AG04450 (cell line): Measurements from ENCODE around the gene MYBPC2. TPM values are rescaled to one million over a fixed set of nuclear protein-coding genes. Genes with fewer than 3 reads are reported as not detected.

Experiments
- CTCF ChIA-PET: fragments of 300-600, 350-600 bp; formaldehyde crosslinking; extraction: SDS; loops from one replicate; lab custom pipeline; 2022; ENCODE audit warnings: antibody characterized with exemption, inconsistent platforms; lab: Charles Lee
- POLR2A ChIA-PET: fragments of 350-600 bp; formaldehyde crosslinking; extraction: SDS; loops from one replicate; lab custom pipeline; 2021; ENCODE audit warnings: antibody characterized with exemption, inconsistent platforms; lab: Yijun Ruan, JAX
- DNase-seq: peaks from one replicate; pipeline ENCODE4 v3.0.0-alpha.2; 2011; ENCODE audit warnings: low read depth, low spot score
- H3K27ac ChIP-seq: one replicate; pipeline ENCODE4 v1.5.1; 2012; ENCODE audit warnings: low read depth, low read length, control low read depth
- H3K27me3 ChIP-seq: one replicate; pipeline ENCODE4 v1.6.0; 2012; ENCODE audit warnings: low read length; ENCODE audit not compliant: control insufficient read depth, insufficient read depth
- H3K4me3 ChIP-seq: 2 replicates; pipeline ENCODE4 v1.5.1; 2011; ENCODE audit warnings: mild to moderate bottlenecking, low read depth, low read length, control low read depth
- H3K9me3 ChIP-seq: 2 replicates; pipeline ENCODE4 v1.5.1; 2012; ENCODE audit warnings: low read length; ENCODE audit not compliant: control insufficient read depth, insufficient read depth
- CTCF ChIP-seq: IDR thresholded peaks from 2 replicates; pipeline ENCODE4 v1.5.1; 2011; ENCODE audit warnings: low read depth, low read length, control low read depth, inconsistent platforms
- polyA plus RNA-seq: library from polyadenylated mRNA; depleted of rRNA; stranded (reverse); fragments of >200 nt; gene quantifications from 2 replicates; pipeline ENCODE4 v1.2.3, GENCODE V29; 2011

Gene MYBPC2
- polyA plus RNA-seq, 1 experiment, result not detected

DNA sequence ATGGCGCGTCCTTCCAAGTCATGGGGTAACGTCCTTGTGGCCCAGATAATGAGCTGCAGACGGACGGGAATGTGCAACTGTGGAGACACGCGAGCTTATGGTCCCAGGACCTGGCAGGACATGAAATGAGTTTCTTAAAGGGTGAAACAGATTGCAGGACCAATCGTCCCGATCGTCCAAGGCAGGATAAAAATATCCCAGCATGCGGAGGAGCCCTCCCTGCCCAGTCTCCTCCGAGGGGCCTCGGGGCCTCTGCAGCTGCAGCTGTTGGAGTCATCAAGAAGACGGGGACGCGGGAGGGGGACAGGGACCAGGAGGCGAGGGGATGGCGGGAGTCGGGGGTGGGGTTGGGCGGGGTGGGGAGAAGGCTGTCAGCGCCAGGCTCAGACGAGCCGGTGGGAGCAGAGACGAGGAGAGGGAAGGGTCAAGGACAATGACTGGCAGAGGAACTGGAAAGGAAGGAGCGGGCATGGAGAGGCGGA, 58.3 kb downstream of the MYBPC2 start:
- peaks cover 43% of the 10 kb centered on the region for H3K27me3 ChIP-seq

GRCh38 chr19:50492303-50493052, 59.8 kb downstream of the MYBPC2 start:
- no peak overlapping the region for H3K27ac ChIP-seq
- CTCF ChIA-PET, result no interaction called here
- H3K9me3 ChIP-seq, result peaks cover 9% of the 10 kb centered on the region
- H3K4me3 ChIP-seq, result no peak overlapping the region
- no peak for TF ChIP-seq CTCF
- POLR2A ChIA-PET, result no interaction called here
- DNase-seq, result no peak
- H3K27me3 ChIP-seq, result peaks cover 48% of the 10 kb centered on the region

More for the DNA sequence above, 58.3 kb downstream of the MYBPC2 start:
- DNase-seq, result no peak
- TF ChIP-seq CTCF, result no peak
- POLR2A ChIA-PET, result no interaction called here
- Histone ChIP-seq H3K27ac (no peak overlapping the region), H3K9me3 (peaks cover 14% of the 10 kb centered on the region), H3K4me3 (no peak overlapping the region)
- CTCF ChIA-PET, result no interaction called here

DNA sequence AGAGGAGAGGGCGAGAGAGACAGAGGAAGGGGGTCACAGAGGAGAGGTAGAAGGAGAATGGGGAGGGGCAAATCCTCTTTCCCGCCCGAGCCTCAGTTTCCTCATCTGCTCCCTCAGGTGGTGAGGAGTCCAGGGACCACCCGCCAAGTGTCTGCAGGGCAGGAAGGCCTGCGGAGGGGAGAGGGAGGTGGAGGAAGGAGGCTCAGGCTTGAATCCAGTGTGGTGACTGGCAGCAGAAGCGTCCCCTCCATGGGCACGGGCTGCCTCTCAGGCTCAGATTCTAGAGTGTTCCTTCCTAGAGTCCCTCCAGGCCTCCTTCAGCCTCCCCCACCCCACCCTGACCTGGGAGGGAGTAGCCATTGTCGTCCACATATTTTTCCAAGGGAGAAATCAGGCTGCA, 60.5 kb downstream of the MYBPC2 start:
- ChIA-PET CTCF (no interaction called here), POLR2A (no interaction called here)
- Histone ChIP-seq H3K27ac (no peak overlapping the region), H3K27me3 (peaks cover 52% of the 10 kb centered on the region), H3K4me3 (no peak overlapping the region), H3K9me3 (peaks cover 7% of the 10 kb centered on the region)
- no peak for DNase-seq
- no peak for TF ChIP-seq CTCF

DNA sequence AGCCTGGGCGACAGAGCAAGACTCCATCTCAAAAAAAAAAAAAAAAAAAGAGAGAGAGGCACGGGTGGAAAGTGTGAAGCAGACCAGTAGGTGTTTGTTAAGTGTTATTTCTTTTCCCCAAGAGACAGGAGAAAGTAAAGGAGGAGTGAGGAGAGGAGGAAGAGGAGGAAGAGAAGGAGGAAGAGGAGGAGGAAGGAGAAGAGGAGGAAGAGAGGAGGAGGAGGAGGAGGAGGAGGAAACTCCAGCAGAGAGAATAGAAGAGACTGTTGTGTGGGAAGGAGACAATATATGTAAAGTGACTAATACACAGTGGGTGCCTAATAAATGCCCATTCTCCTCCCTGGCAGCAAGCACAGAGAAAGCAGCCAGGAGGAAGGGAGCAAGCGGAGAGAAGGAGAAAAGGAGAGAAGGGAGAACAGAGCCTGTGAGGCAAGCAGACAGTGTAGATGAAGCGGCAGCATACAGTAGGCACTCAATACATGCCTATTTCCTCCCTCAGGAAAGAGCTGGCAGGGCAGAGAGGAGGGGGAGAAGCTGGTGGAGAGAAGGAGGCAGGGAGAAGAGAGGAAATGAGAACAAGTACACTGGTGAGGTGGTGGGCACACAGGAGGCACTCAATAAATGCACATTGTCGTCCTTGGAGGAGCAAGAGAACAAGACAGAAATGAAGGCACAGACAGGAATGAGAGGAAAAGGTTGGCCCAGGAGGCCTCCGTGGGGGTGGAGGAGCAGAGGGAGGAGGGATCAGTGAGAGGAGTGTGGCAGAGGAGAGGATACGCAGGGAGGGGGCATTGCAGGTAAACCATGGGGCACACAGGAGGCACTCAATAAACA, 61.7 kb downstream of the MYBPC2 start:
- ChIA-PET CTCF (no interaction called here), POLR2A (interaction anchor here (0.7 kb wide), 1 partner anchor 299 kb away, joined by 10 read pairs; no protein-coding TSS in a partner anchor)
- H3K4me3 ChIP-seq, result no peak overlapping the region
- peaks cover 7% of the 10 kb centered on the region for H3K9me3 ChIP-seq
- DNase-seq, result no peak
- no peak overlapping the region for H3K27ac ChIP-seq
- TF ChIP-seq CTCF, result no peak
- H3K27me3 ChIP-seq, result peaks cover 51% of the 10 kb centered on the region

DNA sequence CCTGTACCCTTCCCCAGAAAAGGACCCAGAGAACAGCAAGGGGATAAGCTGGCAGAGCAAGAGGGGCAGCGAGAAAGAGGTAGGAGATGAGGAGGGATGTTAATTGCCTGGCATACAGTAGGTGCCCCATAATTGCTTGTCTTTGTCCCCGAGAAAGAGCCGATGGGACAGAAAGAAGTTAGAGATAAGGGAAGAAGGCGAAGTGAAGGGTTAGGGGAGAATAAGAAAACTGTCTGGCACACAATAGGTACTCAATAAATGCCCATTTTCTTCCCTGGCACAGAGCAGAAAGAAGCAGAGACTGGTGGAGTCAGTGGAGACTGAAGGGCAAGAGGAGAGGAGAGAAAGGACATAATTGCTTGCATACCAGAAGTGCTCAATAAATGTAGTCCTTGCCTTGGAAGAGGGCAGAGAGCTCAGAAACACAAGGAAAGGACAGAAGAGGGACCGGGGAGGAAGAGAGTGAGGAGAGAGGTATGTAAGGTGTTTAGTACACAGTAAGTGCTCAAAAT, 62.4 kb downstream of the MYBPC2 start:
- no peak for DNase-seq
- Histone ChIP-seq H3K27ac (no peak overlapping the region), H3K27me3 (peaks cover 50% of the 10 kb centered on the region), H3K9me3 (peaks cover 7% of the 10 kb centered on the region), H3K4me3 (no peak overlapping the region)
- CTCF ChIA-PET, result no interaction called here
- POLR2A ChIA-PET, result no interaction called here
- no peak for TF ChIP-seq CTCF
